ENCODE results near the gene NRIP1.

The NRIP1 gene

GRCh38 chr21:15092745-15093144 is 27.9 kb upstream of the NRIP1 start:
- H3K4me1 ChIP-seq (ENCODE audit: control insufficient read depth, insufficient read depth, low read length, unreplicated experiment): no peaks in the 10 kb centered on the region
- no peak overlapping the region for H3K27ac ChIP-seq (ENCODE audit: low read depth, low read length)
- no peaks in the 10 kb centered on the region for H3K79me2 ChIP-seq (ENCODE audit: control insufficient read depth, insufficient read depth, low read length, unreplicated experiment)
- H3K36me3 ChIP-seq (ENCODE audit: insufficient read depth, low read length): no peaks in the 10 kb centered on the region
- no peaks in the 10 kb centered on the region for H3K27me3 ChIP-seq (ENCODE audit: insufficient read depth, low read length)
- no peak overlapping the region for H3K4me3 ChIP-seq (ENCODE audit: low read depth, low read length)
- H2AFZ ChIP-seq (ENCODE audit: low read length, unreplicated experiment): no peak overlapping the region

DNA sequence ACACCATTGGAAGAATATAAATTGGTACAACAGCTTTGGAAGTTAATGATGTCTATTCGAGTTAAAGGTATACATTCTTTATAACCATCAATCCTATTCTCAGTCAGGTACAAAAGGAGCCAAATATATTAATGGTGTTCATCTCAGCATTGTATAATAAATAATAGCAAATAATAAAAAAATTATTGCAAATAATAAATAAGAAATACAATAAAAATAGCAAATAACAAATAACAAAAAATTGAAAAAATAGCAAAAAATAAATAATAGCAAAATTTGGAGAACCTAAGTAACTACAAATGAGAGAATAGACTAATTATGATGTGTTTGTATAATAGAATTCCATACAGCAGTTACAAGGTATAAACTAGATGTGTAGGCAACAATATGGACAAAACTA is 25.6 kb upstream of the NRIP1 start:
- Histone ChIP-seq H3K27ac (ENCODE audit: low read depth, low read length) (no peak overlapping the region), H3K36me3 (ENCODE audit: insufficient read depth, low read length) (no peaks in the 10 kb centered on the region), H3K27me3 (ENCODE audit: insufficient read depth, low read length) (no peaks in the 10 kb centered on the region), H3K79me2 (ENCODE audit: control insufficient read depth, insufficient read depth, low read length, unreplicated experiment) (no peaks in the 10 kb centered on the region), H3K4me3 (ENCODE audit: low read depth, low read length) (no peak overlapping the region), H3K4me1 (ENCODE audit: control insufficient read depth, insufficient read depth, low read length, unreplicated experiment) (no peaks in the 10 kb centered on the region), H2AFZ (ENCODE audit: low read length, unreplicated experiment) (no peak overlapping the region)

DNA sequence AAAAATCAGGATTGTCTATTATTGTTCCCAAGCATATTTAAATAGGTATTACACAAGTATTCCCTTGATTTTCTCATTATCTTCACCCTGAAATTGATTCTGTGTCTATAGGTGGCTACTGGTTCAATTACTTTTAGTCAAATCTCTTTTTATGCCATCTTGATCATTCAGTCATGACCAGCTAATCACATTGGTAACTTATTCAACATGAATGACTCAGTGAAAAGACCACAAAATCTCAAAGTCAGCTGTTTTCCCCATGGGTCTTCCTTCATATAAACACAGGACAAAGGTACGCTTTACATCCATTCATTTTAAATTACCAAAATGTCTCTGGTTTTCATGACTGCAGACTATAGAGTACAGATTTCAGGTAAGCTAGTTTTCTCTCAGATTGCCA is 23.7 kb upstream of the NRIP1 start:
- Histone ChIP-seq H3K4me3 (ENCODE audit: low read depth, low read length) (no peak overlapping the region), H3K27ac (ENCODE audit: low read depth, low read length) (no peak overlapping the region), H3K4me1 (ENCODE audit: control insufficient read depth, insufficient read depth, low read length, unreplicated experiment) (no peaks in the 10 kb centered on the region), H3K36me3 (ENCODE audit: insufficient read depth, low read length) (no peaks in the 10 kb centered on the region), H3K27me3 (ENCODE audit: insufficient read depth, low read length) (no peaks in the 10 kb centered on the region), H2AFZ (ENCODE audit: low read length, unreplicated experiment) (no peak overlapping the region), H3K79me2 (ENCODE audit: control insufficient read depth, insufficient read depth, low read length, unreplicated experiment) (no peaks in the 10 kb centered on the region)

DNA sequence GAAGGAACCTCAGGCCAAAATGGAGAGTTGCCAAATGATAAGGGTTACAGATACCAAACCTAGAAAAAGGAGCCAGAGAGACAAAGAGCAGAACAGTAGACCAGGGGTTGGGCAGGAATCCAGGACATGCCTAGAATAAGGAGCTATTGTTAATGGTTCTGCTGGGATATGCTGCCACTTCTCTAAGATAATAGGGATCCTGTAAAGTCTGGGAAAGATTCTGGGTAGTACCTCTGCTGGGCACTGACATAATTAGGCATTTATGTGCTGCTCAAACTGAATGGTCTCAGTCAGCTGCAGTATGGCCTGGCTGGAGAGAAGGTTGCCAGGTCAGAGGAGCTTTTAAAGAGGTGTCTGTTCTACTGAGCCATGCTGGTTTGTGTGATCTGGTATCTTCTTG is 19.9 kb upstream of the NRIP1 start:
- H3K27ac ChIP-seq (ENCODE audit: low read depth, low read length): no peak overlapping the region
- H3K4me1 ChIP-seq (ENCODE audit: control insufficient read depth, insufficient read depth, low read length, unreplicated experiment): no peaks in the 10 kb centered on the region
- no peaks in the 10 kb centered on the region for H3K27me3 ChIP-seq (ENCODE audit: insufficient read depth, low read length)

GRCh38 chr21:15080526-15080925 is 15.7 kb upstream of the NRIP1 start:
- H3K27ac ChIP-seq (ENCODE audit: low read depth, low read length): no peak overlapping the region
- no peak overlapping the region for H3K4me3 ChIP-seq (ENCODE audit: low read depth, low read length)
- H3K36me3 ChIP-seq (ENCODE audit: insufficient read depth, low read length): no peaks in the 10 kb centered on the region

More for the DNA sequence above, 19.9 kb upstream of the NRIP1 start:
- Histone ChIP-seq H3K4me3 (ENCODE audit: low read depth, low read length) (no peak overlapping the region), H3K36me3 (ENCODE audit: insufficient read depth, low read length) (no peaks in the 10 kb centered on the region), H2AFZ (ENCODE audit: low read length, unreplicated experiment) (no peak overlapping the region), H3K79me2 (ENCODE audit: control insufficient read depth, insufficient read depth, low read length, unreplicated experiment) (no peaks in the 10 kb centered on the region)

GRCh38 chr21:15079269-15079668 is 14.5 kb upstream of the NRIP1 start:
- H3K27ac ChIP-seq (ENCODE audit: low read depth, low read length): no peak overlapping the region
- no peaks in the 10 kb centered on the region for H3K79me2 ChIP-seq (ENCODE audit: control insufficient read depth, insufficient read depth, low read length, unreplicated experiment)
- H2AFZ ChIP-seq (ENCODE audit: low read length, unreplicated experiment): no peak overlapping the region
- no peaks in the 10 kb centered on the region for H3K36me3 ChIP-seq (ENCODE audit: insufficient read depth, low read length)
- H3K27me3 ChIP-seq (ENCODE audit: insufficient read depth, low read length): no peaks in the 10 kb centered on the region
- no peaks in the 10 kb centered on the region for H3K4me1 ChIP-seq (ENCODE audit: control insufficient read depth, insufficient read depth, low read length, unreplicated experiment)
- no peak overlapping the region for H3K4me3 ChIP-seq (ENCODE audit: low read depth, low read length)

More at GRCh38 chr21:15080526-15080925, 15.7 kb upstream of the NRIP1 start:
- Histone ChIP-seq H3K79me2 (ENCODE audit: control insufficient read depth, insufficient read depth, low read length, unreplicated experiment) (no peaks in the 10 kb centered on the region), H2AFZ (ENCODE audit: low read length, unreplicated experiment) (no peak overlapping the region), H3K4me1 (ENCODE audit: control insufficient read depth, insufficient read depth, low read length, unreplicated experiment) (no peaks in the 10 kb centered on the region), H3K27me3 (ENCODE audit: insufficient read depth, low read length) (no peaks in the 10 kb centered on the region)

GRCh38 chr21:15078180-15078579 is 13.4 kb upstream of the NRIP1 start:
- H3K4me1 ChIP-seq (ENCODE audit: control insufficient read depth, insufficient read depth, low read length, unreplicated experiment): no peaks in the 10 kb centered on the region
- H3K27ac ChIP-seq (ENCODE audit: low read depth, low read length): no peak overlapping the region
- no peaks in the 10 kb centered on the region for H3K36me3 ChIP-seq (ENCODE audit: insufficient read depth, low read length)

DNA sequence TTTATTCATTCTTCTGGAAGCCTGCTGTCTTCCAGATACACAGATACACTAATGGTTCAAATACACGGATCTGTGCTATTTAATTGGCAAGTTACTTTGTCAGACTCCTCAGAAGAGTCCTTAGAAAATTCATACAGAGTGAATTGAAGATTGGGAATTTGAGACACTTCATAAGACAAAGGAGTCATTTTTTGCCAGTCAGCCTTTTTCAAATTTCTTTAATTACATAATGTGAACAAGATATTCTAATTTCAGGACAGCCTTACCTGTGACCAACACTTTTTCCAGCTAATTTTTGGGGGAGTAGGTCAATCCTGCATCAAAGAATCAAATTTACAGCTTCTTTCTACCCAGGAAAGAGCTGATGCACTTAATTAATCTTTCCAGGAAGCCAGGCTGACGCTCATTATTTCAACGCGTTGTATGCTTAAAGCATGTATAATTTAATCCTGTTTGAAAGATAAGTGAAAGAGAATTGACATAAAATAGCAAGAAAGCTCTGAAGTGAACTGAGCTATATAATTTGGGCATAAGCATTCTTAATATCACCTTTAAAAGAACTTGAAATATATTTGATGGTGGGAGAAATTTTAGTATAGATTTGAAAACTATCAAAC is 12.8 kb upstream of the NRIP1 start:
- Histone ChIP-seq H2AFZ (ENCODE audit: low read length, unreplicated experiment) (no peak overlapping the region), H3K79me2 (ENCODE audit: control insufficient read depth, insufficient read depth, low read length, unreplicated experiment) (no peaks in the 10 kb centered on the region), H3K27ac (ENCODE audit: low read depth, low read length) (no peak overlapping the region), H3K27me3 (ENCODE audit: insufficient read depth, low read length) (no peaks in the 10 kb centered on the region), H3K4me1 (ENCODE audit: control insufficient read depth, insufficient read depth, low read length, unreplicated experiment) (no peaks in the 10 kb centered on the region), H3K4me3 (ENCODE audit: low read depth, low read length) (no peak overlapping the region), H3K36me3 (ENCODE audit: insufficient read depth, low read length) (no peaks in the 10 kb centered on the region)

More at GRCh38 chr21:15078180-15078579, 13.4 kb upstream of the NRIP1 start:
- H3K4me3 ChIP-seq (ENCODE audit: low read depth, low read length): no peak overlapping the region
- no peak overlapping the region for H2AFZ ChIP-seq (ENCODE audit: low read length, unreplicated experiment)
- H3K79me2 ChIP-seq (ENCODE audit: control insufficient read depth, insufficient read depth, low read length, unreplicated experiment): no peaks in the 10 kb centered on the region
- no peaks in the 10 kb centered on the region for H3K27me3 ChIP-seq (ENCODE audit: insufficient read depth, low read length)

DNA sequence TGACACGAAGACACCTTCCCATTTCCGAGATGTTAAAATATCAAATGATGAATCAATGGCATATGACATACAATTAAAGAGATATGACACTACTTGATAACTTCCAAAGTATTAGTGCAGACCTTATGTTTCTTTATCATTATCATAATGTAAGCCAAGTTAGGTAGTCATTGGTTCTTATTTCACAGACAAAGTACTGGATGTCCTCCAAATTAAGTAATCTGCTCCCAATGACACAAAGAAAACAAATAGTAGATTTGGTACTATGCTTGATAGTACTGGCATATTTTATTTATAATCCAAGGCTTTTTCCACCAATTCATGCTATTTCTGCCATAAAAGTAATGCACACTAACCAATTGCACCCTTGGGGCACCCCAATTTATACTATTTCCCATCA is 11.9 kb upstream of the NRIP1 start:
- Histone ChIP-seq H3K79me2 (ENCODE audit: control insufficient read depth, insufficient read depth, low read length, unreplicated experiment) (no peaks in the 10 kb centered on the region), H3K27ac (ENCODE audit: low read depth, low read length) (no peak overlapping the region), H3K4me3 (ENCODE audit: low read depth, low read length) (no peak overlapping the region), H3K4me1 (ENCODE audit: control insufficient read depth, insufficient read depth, low read length, unreplicated experiment) (no peaks in the 10 kb centered on the region), H2AFZ (ENCODE audit: low read length, unreplicated experiment) (no peak overlapping the region), H3K36me3 (ENCODE audit: insufficient read depth, low read length) (no peaks in the 10 kb centered on the region), H3K27me3 (ENCODE audit: insufficient read depth, low read length) (no peaks in the 10 kb centered on the region)

GRCh38 chr21:15071009-15071408 is 6.2 kb upstream of the NRIP1 start:
- Histone ChIP-seq H2AFZ (ENCODE audit: low read length, unreplicated experiment) (no peak overlapping the region), H3K27me3 (ENCODE audit: insufficient read depth, low read length) (no peaks in the 10 kb centered on the region), H3K4me3 (ENCODE audit: low read depth, low read length) (no peak overlapping the region), H3K27ac (ENCODE audit: low read depth, low read length) (no peak overlapping the region), H3K79me2 (ENCODE audit: control insufficient read depth, insufficient read depth, low read length, unreplicated experiment) (no peaks in the 10 kb centered on the region), H3K36me3 (ENCODE audit: insufficient read depth, low read length) (no peaks in the 10 kb centered on the region), H3K4me1 (ENCODE audit: control insufficient read depth, insufficient read depth, low read length, unreplicated experiment) (no peaks in the 10 kb centered on the region)

DNA sequence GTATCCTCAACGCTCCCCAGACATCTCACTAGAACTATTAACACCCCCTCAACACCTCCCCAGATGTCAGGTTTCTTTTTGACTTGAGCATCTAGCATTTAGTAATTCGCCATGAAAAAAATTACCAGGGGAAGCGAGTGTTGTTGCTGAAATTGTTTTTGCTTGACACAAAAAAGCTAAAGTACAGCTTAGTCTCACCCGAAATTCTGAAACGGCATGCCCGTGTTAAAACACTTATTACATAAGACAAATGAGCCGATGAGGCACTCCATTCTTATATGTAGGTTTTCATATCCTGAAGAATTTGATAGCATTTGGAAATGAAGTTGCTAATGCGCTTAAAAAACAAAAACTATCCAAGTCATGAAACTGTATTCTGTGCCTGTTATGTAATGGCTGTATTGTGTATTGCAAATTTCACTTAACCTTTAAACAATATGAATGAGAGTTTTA is 1.3 kb upstream of the NRIP1 start:
- peaks cover 12% of the 10 kb centered on the region for H3K4me1 ChIP-seq (ENCODE audit: control insufficient read depth, insufficient read depth, low read length, unreplicated experiment)
- peaks cover 32% of the 10 kb centered on the region for H3K79me2 ChIP-seq (ENCODE audit: control insufficient read depth, insufficient read depth, low read length, unreplicated experiment)
- H3K36me3 ChIP-seq (ENCODE audit: insufficient read depth, low read length): no peaks in the 10 kb centered on the region
- H3K4me3 ChIP-seq (ENCODE audit: low read depth, low read length): peak overlapping the region; percentile 97
- H2AFZ ChIP-seq (ENCODE audit: low read length, unreplicated experiment): peak overlapping the region; percentile 80
- no peaks in the 10 kb centered on the region for H3K27me3 ChIP-seq (ENCODE audit: insufficient read depth, low read length)
- H3K27ac ChIP-seq (ENCODE audit: low read depth, low read length): peak overlapping the region; percentile 78
